Choroid plexus epithelial cell (primary cell): ENCODE measurements around the gene PRAMEF27.
"Not testable (repeated sequence)": the region's sequence is repeated elsewhere in the genome, so short reads cannot be mapped to it uniquely, and the experiment has no call there.

Experiments used
- DNase-seq: peaks from one replicate; pipeline ENCODE4 v3.0.0-alpha.2; 2010; ENCODE audit warnings: low read depth
- H3K4me3 ChIP-seq: 2 replicates; pipeline ENCODE4 v1.5.1; 2011; ENCODE audit warnings: low read depth, mild to moderate bottlenecking, control low read depth, low read length, moderate library complexity

The PRAMEF27 gene

GRCh38 chr1:13056475-13056874, at the start of gene PRAMEF27:
Gene PRAMEF27, minus strand, starts transcription at chr1:13056575. Its CDS starts 2,916 bp downstream, at chr1:13053659.
- not testable (repeated sequence) for DNase-seq, H3K4me3 ChIP-seq

GRCh38 chr1:13070474-13070873, 14.1 kb upstream of the PRAMEF27 start, which contains the start of gene PRAMEF25:
Gene PRAMEF25, plus strand, starts transcription at chr1:13070774. Its CDS starts 2,920 bp downstream, at chr1:13073694.
- not testable (repeated sequence) for H3K4me3 ChIP-seq, DNase-seq

DNA sequence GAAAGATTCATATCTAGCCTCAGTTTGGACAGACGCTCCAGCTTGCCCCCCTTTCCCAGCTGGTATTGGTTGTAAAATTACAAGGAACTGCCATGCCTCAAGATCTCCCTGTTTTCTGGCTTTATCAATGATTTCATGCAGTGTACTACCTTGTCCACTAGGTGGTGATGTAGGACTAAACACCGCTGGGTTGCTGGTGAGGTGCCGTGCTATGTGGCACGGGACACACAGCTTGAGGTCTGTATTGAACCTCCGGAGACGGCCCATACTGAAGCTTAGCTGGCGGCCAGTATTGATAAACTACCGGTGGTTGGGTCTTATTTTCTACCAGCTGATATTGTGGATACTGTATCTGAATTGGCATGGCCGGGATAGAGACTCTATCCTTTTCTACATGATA, 36.5 kb downstream of the PRAMEF27 start:
- H3K4me3 ChIP-seq, DNase-seq: not testable (repeated sequence)

DNA sequence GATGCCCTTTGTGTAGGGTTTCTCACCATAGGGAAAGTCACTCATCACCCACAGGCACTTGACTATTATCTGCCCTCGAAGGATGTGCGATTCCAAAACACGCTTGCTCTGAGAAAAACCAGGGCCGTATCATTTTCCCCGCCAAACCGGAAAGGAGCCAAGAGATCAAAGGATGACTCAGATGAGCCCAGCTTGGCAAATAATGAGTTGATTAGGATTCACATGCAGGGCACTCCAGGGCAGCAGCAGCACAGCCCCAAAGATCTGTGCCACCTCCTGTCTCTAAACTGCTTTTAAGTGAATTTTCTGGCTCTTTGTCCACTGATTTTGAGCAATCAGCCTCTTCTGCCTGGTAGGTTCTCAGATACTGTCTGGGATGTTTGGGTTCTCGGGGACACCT, 44.4 kb downstream of the PRAMEF27 start:
- not testable (repeated sequence) for DNase-seq

DNA sequence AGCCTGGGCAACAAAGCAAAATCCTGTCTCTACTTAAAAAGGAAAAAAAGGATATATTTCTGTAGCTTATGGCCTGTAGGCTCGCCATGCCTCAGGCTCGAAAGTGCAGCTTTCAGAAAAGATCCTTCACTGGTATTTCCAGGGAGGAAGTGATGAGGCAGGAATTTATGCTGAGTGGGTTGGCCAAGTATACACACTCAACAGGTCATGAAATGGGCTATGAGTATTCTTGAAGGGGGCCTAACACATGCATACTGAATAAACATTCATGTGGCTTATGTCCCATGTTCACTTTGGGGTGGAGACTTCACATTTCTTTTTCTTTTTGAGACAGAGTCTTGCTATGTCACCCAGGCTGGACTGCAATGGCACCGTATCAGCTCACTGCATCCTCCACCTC, 47.0 kb downstream of the PRAMEF27 start:
- not testable (repeated sequence) for DNase-seq, H3K4me3 ChIP-seq

More for the DNA sequence above, 44.4 kb downstream of the PRAMEF27 start:
- H3K4me3 ChIP-seq = not testable (repeated sequence)

DNA sequence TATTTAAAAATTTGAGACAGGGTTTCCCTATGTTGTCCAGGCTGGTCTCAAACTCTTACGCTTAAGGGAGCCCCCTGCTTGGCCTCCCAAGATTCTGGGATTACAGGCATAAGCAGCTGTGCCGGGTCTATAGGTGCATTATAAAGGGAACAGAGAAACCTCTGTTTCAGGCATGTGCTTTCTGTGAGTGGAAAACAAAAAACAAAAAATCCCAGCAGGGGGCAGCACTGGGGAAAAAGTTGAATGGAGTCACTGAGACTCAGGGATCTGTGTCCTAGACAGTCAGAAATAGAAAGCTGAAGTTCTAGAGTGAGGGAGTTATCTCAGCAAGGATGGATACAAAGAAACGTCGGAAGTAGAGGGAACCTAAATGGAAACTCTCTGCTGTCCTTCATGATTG, 50.6 kb downstream of the PRAMEF27 start:
- not testable (repeated sequence) for DNase-seq, H3K4me3 ChIP-seq
